IPS-11a (cell line): Measurements from ENCODE around the gene HCRTR2.
"Not testable (repeated sequence)": the region's sequence is repeated elsewhere in the genome, so short reads cannot be mapped to it uniquely, and the experiment has no call there.

Source experiments
- H3K4me3 ChIP-seq: one replicate; pipeline ENCODE4 v1.5.1; 2013; ENCODE audit warnings: low read depth, low read length, control low read depth

The HCRTR2 gene

GRCh38 chr6:55210952-55211351 lies 36.6 kb downstream of the HCRTR2 start:
- H3K4me3 ChIP-seq: no peak overlapping the region

GRCh38 chr6:55212156-55212555 lies 37.8 kb downstream of the HCRTR2 start:
- H3K4me3 ChIP-seq: no peak overlapping the region

- H3K4me3 ChIP-seq: no peak overlapping the region
These were observed 46.6 kb downstream of the HCRTR2 start for GRCh38 chr6:55220961-55221360.

- H3K4me3 ChIP-seq: no peak overlapping the region
These were observed 53.5 kb downstream of the HCRTR2 start for GRCh38 chr6:55227862-55228261.

- H3K4me3 ChIP-seq: no peak overlapping the region
These were observed 64.8 kb downstream of the HCRTR2 start for GRCh38 chr6:55239099-55239498.

- H3K4me3 ChIP-seq: not testable (repeated sequence)
These were observed 66.8 kb downstream of the HCRTR2 start for GRCh38 chr6:55240975-55241605.

GRCh38 chr6:55250400-55250799 lies 76.1 kb downstream of the HCRTR2 start:
- H3K4me3 ChIP-seq: no peak overlapping the region

GRCh38 chr6:55255113-55255512 lies 80.8 kb downstream of the HCRTR2 start:
- H3K4me3 ChIP-seq: no peak overlapping the region

- no peak overlapping the region for H3K4me3 ChIP-seq
These were observed 85.9 kb downstream of the HCRTR2 start for GRCh38 chr6:55260181-55260580.

- H3K4me3 ChIP-seq: no peak overlapping the region
These were observed 91.2 kb downstream of the HCRTR2 start for GRCh38 chr6:55265409-55266114.

- no peak overlapping the region for H3K4me3 ChIP-seq
These were observed 92.6 kb downstream of the HCRTR2 start for GRCh38 chr6:55266896-55267295.

GRCh38 chr6:55276745-55277530 lies 102.6 kb downstream of the HCRTR2 start:
- H3K4me3 ChIP-seq: no peak overlapping the region

GRCh38 chr6:55277646-55278045 lies 103.3 kb downstream of the HCRTR2 start:
- no peak overlapping the region for H3K4me3 ChIP-seq

- H3K4me3 ChIP-seq: no peak overlapping the region
These were observed 106.9 kb downstream of the HCRTR2 start for GRCh38 chr6:55281215-55281614.

GRCh38 chr6:55282115-55282514 lies 107.8 kb downstream of the HCRTR2 start:
- no peak overlapping the region for H3K4me3 ChIP-seq

GRCh38 chr6:55286824-55287223 lies 112.5 kb downstream of the HCRTR2 start:
- H3K4me3 ChIP-seq: no peak overlapping the region

- no peak overlapping the region for H3K4me3 ChIP-seq
These were observed 116.4 kb downstream of the HCRTR2 start for GRCh38 chr6:55290736-55291135.

GRCh38 chr6:55293116-55293515 lies 118.8 kb downstream of the HCRTR2 start:
- H3K4me3 ChIP-seq: no peak overlapping the region

GRCh38 chr6:55297214-55297613 lies 122.9 kb downstream of the HCRTR2 start:
- not testable (repeated sequence) for H3K4me3 ChIP-seq

GRCh38 chr6:55299286-55299985 lies 125.1 kb downstream of the HCRTR2 start:
- no peak overlapping the region for H3K4me3 ChIP-seq

- no peak overlapping the region for H3K4me3 ChIP-seq
These were observed 130.4 kb downstream of the HCRTR2 start for GRCh38 chr6:55304747-55305146.
